Measurements from ENCODE around the gene FARP2. TPM values are rescaled to one million over a fixed set of nuclear protein-coding genes. Genes with fewer than 3 reads are reported as not detected.

The FARP2 gene
- total RNA-seq, 2 donors from 2014 or later, result 48.1 to 67.4 TPM

DNA sequence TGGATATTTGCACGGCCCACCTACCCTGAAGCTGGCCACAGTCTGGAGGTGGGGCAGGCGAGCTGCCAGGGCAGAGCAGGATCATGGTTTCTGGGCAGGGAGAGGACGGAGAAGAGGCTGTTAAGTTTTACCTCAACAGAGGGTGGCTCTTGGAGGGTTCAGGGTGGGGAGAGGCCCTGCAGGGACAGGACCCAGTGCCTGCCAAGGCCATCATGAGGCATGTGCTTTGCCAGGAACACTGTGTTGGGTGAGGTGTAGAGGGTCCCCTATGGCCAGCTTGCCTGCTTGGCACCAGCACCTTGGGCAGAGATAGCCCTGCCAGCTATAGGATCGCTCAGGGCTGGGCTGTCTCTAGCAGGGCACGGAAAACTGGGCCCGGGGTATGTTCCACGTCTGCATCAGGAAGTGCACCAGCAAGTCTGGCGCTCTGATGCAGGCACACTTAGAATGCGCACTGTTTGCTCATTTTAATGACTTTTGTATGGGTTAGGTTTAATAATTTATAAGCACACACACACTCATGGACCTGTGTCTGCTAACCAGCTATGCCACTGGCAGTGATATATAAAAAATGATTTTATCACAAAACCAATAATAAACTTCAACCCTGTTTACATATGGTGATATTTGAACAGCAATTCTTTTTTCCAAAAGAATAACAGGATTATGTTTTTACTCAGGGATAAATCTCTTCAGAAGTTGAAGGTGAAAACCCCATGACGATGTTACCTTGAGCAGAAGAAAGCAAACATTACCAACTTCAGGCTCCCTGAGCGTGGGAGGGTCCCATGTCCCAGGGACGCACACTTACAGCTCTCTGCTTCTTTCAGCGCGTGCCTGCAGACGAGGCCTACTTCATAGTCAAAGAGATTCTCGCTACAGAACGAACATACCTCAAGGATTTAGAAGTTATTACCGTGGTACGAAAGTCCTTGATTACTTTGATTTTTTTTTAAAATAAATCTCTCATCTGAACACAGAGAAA lies 105.9 kb downstream of the FARP2 start:
- Histone ChIP-seq H3K27me3 (replicated peaks; ENCODE audit: insufficient read depth) (no peaks in the 10 kb centered on the region), H3K9me3 (no peaks in the 10 kb centered on the region), H3K4me1 (ENCODE audit: control insufficient read depth in 1 of 2, low read depth in 2 of 2) (no peaks in the 10 kb centered on the region), H3K27ac (no peak overlapping the region), H3K4me3 (no peak overlapping the region), H3K36me3 (peaks cover 12% of the 10 kb centered on the region)
- ATAC-seq (ENCODE audit: insufficient number of reproducible peaks, low FRiP score, low read depth) (no peak), DNase-seq (ENCODE audit: low spot score) (no peak)
- TF ChIP-seq, protein P1, sequence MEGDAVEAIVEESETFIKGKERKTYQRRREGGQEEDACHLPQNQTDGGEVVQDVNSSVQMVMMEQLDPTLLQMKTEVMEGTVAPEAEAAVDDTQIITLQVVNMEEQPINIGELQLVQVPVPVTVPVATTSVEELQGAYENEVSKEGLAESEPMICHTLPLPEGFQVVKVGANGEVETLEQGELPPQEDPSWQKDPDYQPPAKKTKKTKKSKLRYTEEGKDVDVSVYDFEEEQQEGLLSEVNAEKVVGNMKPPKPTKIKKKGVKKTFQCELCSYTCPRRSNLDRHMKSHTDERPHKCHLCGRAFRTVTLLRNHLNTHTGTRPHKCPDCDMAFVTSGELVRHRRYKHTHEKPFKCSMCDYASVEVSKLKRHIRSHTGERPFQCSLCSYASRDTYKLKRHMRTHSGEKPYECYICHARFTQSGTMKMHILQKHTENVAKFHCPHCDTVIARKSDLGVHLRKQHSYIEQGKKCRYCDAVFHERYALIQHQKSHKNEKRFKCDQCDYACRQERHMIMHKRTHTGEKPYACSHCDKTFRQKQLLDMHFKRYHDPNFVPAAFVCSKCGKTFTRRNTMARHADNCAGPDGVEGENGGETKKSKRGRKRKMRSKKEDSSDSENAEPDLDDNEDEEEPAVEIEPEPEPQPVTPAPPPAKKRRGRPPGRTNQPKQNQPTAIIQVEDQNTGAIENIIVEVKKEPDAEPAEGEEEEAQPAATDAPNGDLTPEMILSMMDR (IDR thresholded peaks at IDR 0.05), result no peak

DNA sequence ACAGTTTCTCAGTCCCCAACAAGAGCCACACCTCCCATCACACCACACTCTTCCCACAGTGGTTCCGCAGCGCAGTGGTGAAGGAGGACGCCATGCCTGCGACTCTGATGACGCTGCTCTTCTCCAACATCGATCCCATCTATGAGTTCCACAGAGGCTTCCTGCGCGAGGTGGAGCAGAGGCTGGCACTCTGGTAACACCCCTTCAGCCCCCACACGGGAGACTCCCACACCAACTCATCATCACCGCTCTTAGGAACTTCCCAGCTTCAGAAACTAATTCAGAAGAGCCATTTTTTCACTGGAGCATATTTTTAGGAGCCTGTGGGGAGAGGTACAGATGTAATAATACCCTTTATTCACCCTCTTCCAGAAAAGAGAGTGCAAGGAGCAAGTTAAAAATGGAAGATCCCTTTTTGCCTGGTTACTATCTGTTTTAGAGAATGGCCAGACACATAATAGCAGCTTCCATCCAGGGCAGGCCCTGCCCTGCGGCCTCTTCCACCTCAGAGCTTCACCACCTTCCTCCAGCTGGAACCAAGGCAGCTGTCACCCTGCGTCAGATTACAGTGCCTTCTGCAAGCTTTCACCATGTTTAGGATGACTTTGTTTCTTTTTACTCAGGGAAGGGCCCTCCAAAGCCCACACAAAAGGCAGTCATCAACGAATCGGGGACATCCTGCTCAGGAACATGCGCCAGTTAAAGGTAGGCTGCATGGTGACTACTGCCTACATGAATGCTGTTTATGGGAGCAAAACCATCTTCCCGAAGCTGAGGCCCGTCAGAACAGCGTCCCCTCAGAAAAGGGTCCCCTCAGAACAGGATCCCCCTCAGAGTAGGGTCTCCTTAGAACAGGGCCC lies 107.4 kb downstream of the FARP2 start:
- TF ChIP-seq, protein P1 (IDR thresholded peaks at IDR 0.05), result no peak
- peaks cover 12% of the 10 kb centered on the region for H3K36me3 ChIP-seq
- no peak overlapping the region for H3K27ac ChIP-seq
- no peaks in the 10 kb centered on the region for H3K27me3 ChIP-seq (replicated peaks; ENCODE audit: insufficient read depth)
- no peak overlapping the region for H3K4me3 ChIP-seq
- DNase-seq (ENCODE audit: low spot score) (no peak), ATAC-seq (ENCODE audit: insufficient number of reproducible peaks, low FRiP score, low read depth) (no peak)
- no peaks in the 10 kb centered on the region for H3K4me1 ChIP-seq (ENCODE audit: control insufficient read depth in 1 of 2, low read depth in 2 of 2)
- H3K9me3 ChIP-seq, result no peaks in the 10 kb centered on the region

DNA sequence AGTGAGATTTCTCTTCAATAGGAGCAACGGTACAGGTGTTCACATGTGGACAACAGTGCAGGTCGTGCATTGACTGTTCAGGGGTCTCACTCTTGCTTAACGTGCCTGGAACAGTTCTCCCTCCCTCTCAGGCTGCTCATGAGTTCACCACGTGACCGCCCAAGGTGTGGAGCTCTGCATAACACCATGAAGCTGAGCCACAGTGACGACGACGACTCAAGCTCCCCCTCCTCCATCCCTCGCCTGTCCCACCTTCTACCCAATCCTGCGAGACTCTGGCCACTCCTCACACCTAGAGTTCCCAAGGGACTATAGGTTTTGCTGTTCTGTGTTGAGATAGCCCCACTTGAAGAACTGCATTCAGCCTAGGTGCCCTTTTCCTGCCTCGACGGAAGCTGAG lies 109.5 kb downstream of the FARP2 start:
- TF ChIP-seq, protein P1 (IDR thresholded peaks at IDR 0.05), result no peak
- Histone ChIP-seq H3K4me1 (ENCODE audit: control insufficient read depth in 1 of 2, low read depth in 2 of 2) (no peaks in the 10 kb centered on the region), H3K4me3 (no peak overlapping the region), H3K9me3 (no peaks in the 10 kb centered on the region), H3K36me3 (peaks cover 12% of the 10 kb centered on the region), H3K27me3 (replicated peaks; ENCODE audit: insufficient read depth) (no peaks in the 10 kb centered on the region), H3K27ac (no peak overlapping the region)
- no peak for DNase-seq (ENCODE audit: low spot score)
- no peak for ATAC-seq (ENCODE audit: insufficient number of reproducible peaks, low FRiP score, low read depth)

DNA sequence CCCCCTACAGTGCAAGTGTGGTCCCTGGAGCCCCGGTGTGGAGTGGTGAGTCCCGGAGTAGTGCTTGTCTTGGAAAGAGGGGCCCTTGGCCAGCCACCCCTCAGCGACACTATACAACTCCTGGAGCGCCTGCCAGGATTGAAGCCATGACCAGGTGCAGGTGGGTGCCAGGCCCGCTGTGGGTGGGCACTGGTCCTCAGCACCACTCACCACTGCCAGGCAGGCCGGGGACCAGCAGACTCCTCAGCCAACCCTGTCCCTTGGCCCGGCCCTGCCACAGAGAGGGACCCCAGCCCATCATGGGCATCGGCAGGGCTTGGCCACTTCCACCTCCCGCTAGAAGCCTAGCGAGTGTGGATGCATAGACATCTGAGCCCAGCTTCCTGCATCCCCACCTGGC lies 110.1 kb downstream of the FARP2 start:
- Histone ChIP-seq H3K36me3 (peaks cover 12% of the 10 kb centered on the region), H3K27ac (no peak overlapping the region), H3K4me1 (ENCODE audit: control insufficient read depth in 1 of 2, low read depth in 2 of 2) (no peaks in the 10 kb centered on the region), H3K9me3 (no peaks in the 10 kb centered on the region), H3K27me3 (replicated peaks; ENCODE audit: insufficient read depth) (no peaks in the 10 kb centered on the region), H3K4me3 (no peak overlapping the region)
- DNase-seq (ENCODE audit: low spot score), result no peak
- TF ChIP-seq, protein P1 (IDR thresholded peaks at IDR 0.05), result no peak
- ATAC-seq (ENCODE audit: insufficient number of reproducible peaks, low FRiP score, low read depth), result no peak
